ENCODE data around the gene RREB1. TPM values are rescaled to one million over a fixed set of nuclear protein-coding genes. Genes with fewer than 3 reads are reported as not detected.
A peak's percentile ranks its signal among the peaks of the same experiment; 100 is the strongest.

The RREB1 gene
- polyA plus RNA-seq, 1 donor (not counting 4 experiments of a cell fraction or from before 2014, with no cell fraction given): 6.1 TPM

- no peak for TF ChIP-seq CTCF (optimal IDR thresholded peaks at IDR 0.05 in 1 of 3, IDR thresholded peaks at IDR 0.05 in 1 of 3, conservative IDR thresholded peaks at IDR 0.05 in 1 of 3; ENCODE audit: extremely low read depth in 1 of 3, insufficient read depth in 2 of 3, low read length in 3 of 3)
- TF ChIP-seq EZH2 (IDR thresholded peaks at IDR 0.05; ENCODE audit: low read length): no peak
- no peaks in the 10 kb centered on the region for H3K27me3 ChIP-seq (ENCODE audit: control insufficient read depth, extremely low read depth, insufficient read depth, low read length)
- H3K9me3 ChIP-seq (ENCODE audit: control insufficient read depth, low read depth, low read length): no peaks in the 10 kb centered on the region
- no peak overlapping the region for H3K27ac ChIP-seq (ENCODE audit: control insufficient read depth, insufficient read depth, low read length)
- no peaks in the 10 kb centered on the region for H3K36me3 ChIP-seq (ENCODE audit: control insufficient read depth in 2 of 2, extremely low read depth in 1 of 2, insufficient read depth in 2 of 2, low read length in 2 of 2)
- H4K20me1 ChIP-seq (ENCODE audit: control insufficient read depth, extremely low read depth, insufficient read depth, low read length): no peaks in the 10 kb centered on the region
- no peak overlapping the region for H3K9ac ChIP-seq (ENCODE audit: control insufficient read depth, extremely low read depth, insufficient read depth, low read length)
- no peak overlapping the region for H3K4me2 ChIP-seq (ENCODE audit: control insufficient read depth, extremely low read depth, insufficient read depth, low read depth, low read length)
- no peaks in the 10 kb centered on the region for H3K9me1 ChIP-seq (ENCODE audit: control insufficient read depth, extremely low read depth, insufficient read depth, low read length)
- H2AFZ ChIP-seq (ENCODE audit: control insufficient read depth, low read length): no peak overlapping the region
- FAIRE-seq (no peak), DNase-seq (ENCODE audit: low read depth, low spot score) (no peak)
- no peak overlapping the region for H3K4me3 ChIP-seq (ENCODE audit: control insufficient read depth in 2 of 3, extremely low read depth in 1 of 3, insufficient read depth in 2 of 3, low read depth in 1 of 3, low read length in 3 of 3)
- H3K79me2 ChIP-seq (ENCODE audit: control insufficient read depth, insufficient read depth, low read length): no peaks in the 10 kb centered on the region
- H3K4me1 ChIP-seq (ENCODE audit: control insufficient read depth, extremely low read depth, insufficient read depth, low read length): peaks cover 5% of the 10 kb centered on the region
- dilution Hi-C loops (cut with MboI; ENCODE audit: extremely low pct_ligation_motif_present, low sequenced_read_pairs): no loop called here
Observed at GRCh38 chr6:7085911-7086310, 21.9 kb upstream of the RREB1 start.

GRCh38 chr6:7086488-7086887 lies 21.3 kb upstream of the RREB1 start:
- H2AFZ ChIP-seq (ENCODE audit: control insufficient read depth, low read length): peak overlapping the region; percentile 20
- peak overlapping the region; percentile 66 for H3K4me2 ChIP-seq (ENCODE audit: control insufficient read depth, extremely low read depth, insufficient read depth, low read depth, low read length)
- dilution Hi-C loops (cut with MboI; ENCODE audit: extremely low pct_ligation_motif_present, low sequenced_read_pairs): no loop called here
- H3K27ac ChIP-seq (ENCODE audit: control insufficient read depth, insufficient read depth, low read length): no peak overlapping the region
- H3K9ac ChIP-seq (ENCODE audit: control insufficient read depth, extremely low read depth, insufficient read depth, low read length): peak overlapping the region; percentile 4
- H3K27me3 ChIP-seq (ENCODE audit: control insufficient read depth, extremely low read depth, insufficient read depth, low read length): no peaks in the 10 kb centered on the region
- H3K79me2 ChIP-seq (ENCODE audit: control insufficient read depth, insufficient read depth, low read length): no peaks in the 10 kb centered on the region
- peak; percentile 34 for FAIRE-seq
- H3K9me3 ChIP-seq (ENCODE audit: control insufficient read depth, low read depth, low read length): no peaks in the 10 kb centered on the region
- no peak for DNase-seq (ENCODE audit: low read depth, low spot score)
- no peaks in the 10 kb centered on the region for H3K9me1 ChIP-seq (ENCODE audit: control insufficient read depth, extremely low read depth, insufficient read depth, low read length)
- peaks cover 5% of the 10 kb centered on the region for H3K4me1 ChIP-seq (ENCODE audit: control insufficient read depth, extremely low read depth, insufficient read depth, low read length)
- no peaks in the 10 kb centered on the region for H3K36me3 ChIP-seq (ENCODE audit: control insufficient read depth in 2 of 2, extremely low read depth in 1 of 2, insufficient read depth in 2 of 2, low read length in 2 of 2)
- H3K4me3 ChIP-seq (ENCODE audit: control insufficient read depth in 2 of 3, extremely low read depth in 1 of 3, insufficient read depth in 2 of 3, low read depth in 1 of 3, low read length in 3 of 3): peak overlapping the region in 1 of 3 experiments; percentile 41
- TF ChIP-seq CTCF (optimal IDR thresholded peaks at IDR 0.05 in 1 of 3, IDR thresholded peaks at IDR 0.05 in 1 of 3, conservative IDR thresholded peaks at IDR 0.05 in 1 of 3; ENCODE audit: extremely low read depth in 1 of 3, insufficient read depth in 2 of 3, low read length in 3 of 3) (peak in 2 of 3 experiments; percentile 7 to 51), EZH2 (IDR thresholded peaks at IDR 0.05; ENCODE audit: low read length) (no peak)
- no peaks in the 10 kb centered on the region for H4K20me1 ChIP-seq (ENCODE audit: control insufficient read depth, extremely low read depth, insufficient read depth, low read length)

Measured in keratinocyte (primary cell).